HepG2 (cell line): ENCODE results near the gene SIGMAR1. TPM values are rescaled to one million over a fixed set of nuclear protein-coding genes. Genes with fewer than 3 reads are reported as not detected.

Source experiments
- ATAC-seq: fragments of 200-7000 bp; cut with Tn5 transposase; 3 replicates; pipeline ENCODE4 v1.9.1; 2020; ENCODE audit warnings: mild to moderate bottlenecking, moderate library complexity
- BruUV-seq: library from RNA; stranded (reverse); fragments of 400-500 nt; replicated peaks from 2 replicates; lab custom pipeline; 2021; lab: Mats Ljungman, UMichigan
- CTCF ChIA-PET: fragments of 300-600 bp; formaldehyde crosslinking; extraction: SDS; loops from one replicate; lab custom pipeline; 2021; ENCODE audit warnings: low total read pairs, inconsistent platforms, low intra/inter-chr PET ratio; lab: Yijun Ruan, JAX
- POLR2A ChIA-PET: fragments of 350-600 bp; sonication (Branson Sonifier 250); formaldehyde crosslinking; loops from one replicate; lab custom pipeline; 2020; ENCODE audit warnings: antibody characterized with exemption, inconsistent platforms; lab: Yijun Ruan, JAX
- DNase-seq: peaks from one replicate; pipeline ENCODE4 v3.0.0-alpha.2; 2015; ENCODE audit warnings: low spot score
- FAIRE-seq: peaks from 3 replicates; lab custom pipeline; 2011; peaks lifted over from hg19 to GRCh38; lab: Jason Lieb, UNC
- H2AFZ ChIP-seq: one replicate; pipeline ENCODE4 v1.6.1; 2011; ENCODE audit warnings: low read length, inconsistent platforms
- H3K27ac ChIP-seq: fragments of 300-600 bp; 3 replicates; pipeline ENCODE4 v1.8.0; 2011; ENCODE audit warnings: mixed run types, mild to moderate bottlenecking, mixed read lengths, low read length, inconsistent platforms; ENCODE audit not compliant: insufficient read depth; ENCODE audit errors: extremely low read length
- H3K27me3 ChIP-seq, 2 experiments: fragments of 200-600 bp in 1 of 2; 2 replicates in 1 of 2; 3 replicates in 1 of 2; pipeline versions ENCODE4 v1.6.0 to v1.8.0; 2011; ENCODE audit warnings: low read length in 2 of 2, mild to moderate bottlenecking in 2 of 2, moderate library complexity in 2 of 2, inconsistent platforms in 1 of 2; ENCODE audit not compliant: insufficient read depth in 2 of 2, control insufficient read depth in 1 of 2
- H3K36me3 ChIP-seq, 2 experiments: fragments of 200-600 bp in 1 of 2; replicated peaks in 1 of 2; 2 replicates in 1 of 2; 3 replicates in 1 of 2; pipeline versions ENCODE4 v1.5.1 to v1.8.0; 2011; ENCODE audit warnings: low read length in 2 of 2, inconsistent platforms in 1 of 2; ENCODE audit not compliant: insufficient read depth in 2 of 2, control insufficient read depth in 1 of 2
- H3K4me1 ChIP-seq: 2 replicates; pipeline ENCODE4 v1.5.1; 2012; ENCODE audit warnings: low read length, inconsistent platforms; ENCODE audit not compliant: insufficient read depth
- H3K4me2 ChIP-seq: 2 replicates; pipeline ENCODE4 v1.6.0; 2011; ENCODE audit warnings: low read depth, low read length, inconsistent platforms
- H3K4me3 ChIP-seq, 3 experiments: fragments of 200-600 bp in 1 of 3; sonication (generic), shearing (Covaris generic) in 1 of 3; replicated peaks in 1 of 3; 2 replicates each; pipeline ENCODE4 v1.5.1; 2011 to 2016; ENCODE audit warnings: low read length in 3 of 3, inconsistent platforms in 2 of 3, low read depth in 2 of 3, mild to moderate bottlenecking in 2 of 3, control low read depth in 1 of 3, mixed read lengths in 1 of 3; ENCODE audit not compliant: insufficient read depth in 1 of 3
- H3K79me2 ChIP-seq: one replicate; pipeline ENCODE4 v1.6.1; 2011; ENCODE audit warnings: low read length, inconsistent platforms; ENCODE audit not compliant: insufficient read depth
- H3K9ac ChIP-seq: 2 replicates; pipeline ENCODE4 v1.6.0; 2011; ENCODE audit warnings: mild to moderate bottlenecking, low read depth, low read length, inconsistent platforms; ENCODE audit not compliant: insufficient read depth
- H3K9me3 ChIP-seq: 2 replicates; pipeline ENCODE4 v1.5.1; 2012; ENCODE audit warnings: mild to moderate bottlenecking, low read length
- H4K20me1 ChIP-seq: 2 replicates; pipeline ENCODE4 v1.6.0; 2011; ENCODE audit warnings: inconsistent platforms, mild to moderate bottlenecking, low read length, moderate library complexity; ENCODE audit not compliant: insufficient read depth
- E2F2 ChIP-seq: sonication (generic); formaldehyde crosslinking; IDR thresholded peaks from 2 replicates; pipeline ENCODE4 v1.4.0; 2020; ENCODE audit warnings: missing genetic modification reagents, borderline replicate concordance
- FOSL1 ChIP-seq: sonication (generic); formaldehyde crosslinking; IDR thresholded peaks from 2 replicates; pipeline ENCODE4 v1.9.0; 2021; ENCODE audit warnings: missing genetic modification reagents, borderline replicate concordance
- GATAD1 ChIP-seq: IDR thresholded peaks from 2 replicates; pipeline ENCODE4 v1.6.1; 2016; ENCODE audit warnings: missing genetic modification reagents, missing compliant biosample characterization
- HNF4G ChIP-seq, 2 experiments: sonication (generic) in 1 of 2; formaldehyde crosslinking in 1 of 2; IDR thresholded peaks; 2 replicates each; pipeline versions ENCODE4 v1.4.0 to v1.6.1; 2011 to 2020; ENCODE audit warnings: borderline replicate concordance in 2 of 2, low read depth in 2 of 2, mild to moderate bottlenecking in 2 of 2, low read length in 1 of 2, missing genetic modification reagents in 1 of 2, moderate library complexity in 1 of 2
- HNRNPK ChIP-seq: fragments of 200-400 bp; formaldehyde crosslinking; IDR thresholded peaks from 2 replicates; pipeline ENCODE4 v1.6.1; 2018; ENCODE audit warnings: low read length, low read depth, moderate library complexity, mild to moderate bottlenecking; ENCODE audit not compliant: poor library complexity, severe bottlenecking
- KDM2A ChIP-seq: sonication (generic); formaldehyde crosslinking; IDR thresholded peaks from 2 replicates; pipeline ENCODE4 v1.4.0; 2020; ENCODE audit warnings: low read depth, missing genetic modification reagents, borderline replicate concordance
- PHF20 ChIP-seq: sonication (generic); formaldehyde crosslinking; IDR thresholded peaks from 2 replicates; pipeline ENCODE4 v1.5.0; 2020; ENCODE audit warnings: mild to moderate bottlenecking, missing genetic modification reagents
- POLR2A ChIP-seq, 2 experiments: IDR thresholded peaks; 2 replicates each; pipeline ENCODE4 v1.6.1; 2011; ENCODE audit warnings: low read depth in 2 of 2, low read length in 2 of 2, mild to moderate bottlenecking in 1 of 2, moderate library complexity in 1 of 2; ENCODE audit not compliant: insufficient read depth in 1 of 2
- RXRB ChIP-seq: IDR thresholded peaks from 2 replicates; pipeline ENCODE4 v1.6.1; 2016; ENCODE audit warnings: borderline replicate concordance, missing genetic modification reagents, missing compliant biosample characterization
- ZFP90 ChIP-seq: sonication (generic); formaldehyde crosslinking; IDR thresholded peaks from 2 replicates; pipeline ENCODE4 v1.8.0; 2022; ENCODE audit warnings: missing genetic modification reagents, mild to moderate bottlenecking, inconsistent platforms, borderline replicate concordance
- ZNF17 ChIP-seq: sonication (generic); formaldehyde crosslinking; IDR thresholded peaks from 2 replicates; pipeline ENCODE4 v1.5.0; 2020; ENCODE audit warnings: mild to moderate bottlenecking, missing genetic modification reagents
- ZNF335 ChIP-seq: sonication (generic); formaldehyde crosslinking; IDR thresholded peaks from 2 replicates; pipeline ENCODE4 v1.4.0; 2020; ENCODE audit warnings: missing genetic modification reagents
- ZNF770 ChIP-seq: sonication (generic); formaldehyde crosslinking; IDR thresholded peaks from 2 replicates; pipeline ENCODE4 v1.5.0; 2020; ENCODE audit warnings: mild to moderate bottlenecking, missing genetic modification reagents
- ZNF777 ChIP-seq: sonication (generic); formaldehyde crosslinking; IDR thresholded peaks from 2 replicates; pipeline ENCODE4 v1.4.0; 2020; ENCODE audit warnings: missing genetic modification reagents
- WGBS: methylation state at CpG from one replicate; pipeline ENCODE4 v1.1.6; 2017; ENCODE audit warnings: low lambda C conversion rate; 5-methylcytosine and 5-hydroxymethylcytosine counted together
- in situ Hi-C: cut with HindIII; loops from 2 replicates; pipeline ENCODE4 v1.10.0; 2017; ENCODE audit warnings: low pct_unique_long_range_greater_than_20kb; ENCODE audit not compliant: extremely low pct_ligation_motif_present
- intact Hi-C: fragments of 100-400 bp; cut with micrococcal nuclease; formaldehyde crosslinking; loops from one replicate; pipeline ENCODE4 v1.10.0; 2022; ENCODE audit not compliant: unreplicated experiment
- polyA plus RNA-seq, 8 experiments: library from polyadenylated mRNA; depleted of rRNA in 3 of 8; stranded (reverse) in 7 of 8; unstranded in 1 of 8; fragments of >200 nt; fragmentation: Illumina TruSeq in 4 of 8; extraction: Trizol in 4 of 8; gene quantifications; 2 replicates each; pipeline versions ENCODE4 v1.2.1 to v1.2.3, GENCODE V29; 2011 to 2016; ENCODE audit warnings: low read depth in 4 of 8, missing spikeins in 1 of 8, mixed read lengths in 1 of 8; ENCODE audit not compliant: insufficient read depth in 1 of 8
- total RNA-seq, 5 experiments: library from RNA; depleted of rRNA; stranded (reverse); fragments of >200 nt; fragmentation: Illumina TruSeq; extraction: Trizol; gene quantifications; 2 replicates each; pipeline ENCODE4 v1.2.3, GENCODE V29; 2016; ENCODE audit warnings: low read depth in 1 of 5

The SIGMAR1 gene
- total and polyA plus RNA-seq, 2 of the 13 experiments (the other 11 are each of a cell fraction or from before 2014, with no cell fraction given): 38.9 to 60.8 TPM

GRCh38 chr9:34665381-34666250 is 28.0 kb upstream of the SIGMAR1 start (continued):
- TF ChIP-seq HNF4G (IDR thresholded peaks at IDR 0.05; ENCODE audit: borderline replicate concordance, low read depth, low read length): no peak
- no peak for TF ChIP-seq HNF4G (CRISPR knock-in tag; IDR thresholded peaks at IDR 0.05; ENCODE audit: borderline replicate concordance, low read depth)
- TF ChIP-seq GATAD1 (CRISPR knock-in tag): peak; percentile 35; the same call in 1 of the 2 replicates

GRCh38 chr9:34665067-34665380 is 27.4 kb upstream of the SIGMAR1 start:
- Histone ChIP-seq H3K4me2 (peak overlapping the region; percentile 89), H3K27me3 (no peaks in the 10 kb centered on the region), H3K36me3 (no peaks in the 10 kb centered on the region), H2AFZ (no peak overlapping the region), H3K27ac (peak overlapping the region; percentile 17), H4K20me1 (no peaks in the 10 kb centered on the region), H3K79me2 (no peaks in the 10 kb centered on the region), H3K9ac (peak overlapping the region; percentile 54; the same call in 1 of the 2 replicates), H3K9me3 (no peaks in the 10 kb centered on the region), H3K4me1 (peaks cover 24% of the 10 kb centered on the region), H3K4me3 (peak overlapping the region; percentile 66 to 79 (median 66); a peak in 5 of 6 replicates)
- in situ Hi-C loops: no loop called here
- 22% methylated on average over 3 of the region's 26 CpGs for WGBS
- FAIRE-seq: no peak
- no TSS peak for BruUV-seq
- intact Hi-C loops: no loop called here
- POLR2A ChIA-PET: interaction anchor here (0.6 to 4.9 kb wide), 11 partner anchors 9 to 53 kb away, joined by 3 to 40 read pairs (median 5); partner anchors contain the start of genes ARID3C, DCTN3, GALT and IL11RA
- ATAC-seq: peak; percentile 47; the same call in 2 of the 3 replicates
- CTCF ChIA-PET: interaction anchor here (1.2 to 3.3 kb wide), 5 partner anchors 14 to 53 kb away, joined by 3 to 22 read pairs (median 7); partner anchors contain the start of genes GALT and RPP25L
- DNase-seq: no peak
- TF ChIP-seq ZNF777 (CRISPR knock-in tag) (peak; percentile 74; the same call in 1 of the 2 replicates), E2F2 (CRISPR knock-in tag) (no peak), ZFP90 (CRISPR knock-in tag) (no peak), POLR2A (IDR thresholded peaks at IDR 0.05; ENCODE audit: insufficient read depth in 1 of 2, low read depth in 2 of 2, low read length in 2 of 2) (peak in 1 of 2 experiments; percentile 28; a peak in 1 of 4 replicates), FOSL1 (CRISPR knock-in tag) (no peak), ZNF17 (CRISPR knock-in tag) (no peak), HNRNPK (no peak), ZNF770 (no peak), ZNF335 (CRISPR knock-in tag) (no peak), RXRB (CRISPR knock-in tag) (no peak), KDM2A (CRISPR knock-in tag) (peak; percentile 62; the same call in 1 of the 2 replicates), PHF20 (CRISPR knock-in tag) (0 out of 2 replicates have a peak, but pooled peaks have one; percentile 30)
